Measurements from ENCODE around the gene CAND1. TPM values are rescaled to one million over a fixed set of nuclear protein-coding genes. Genes with fewer than 3 reads are reported as not detected.

Gene CAND1
- total and polyA plus RNA-seq, 2 donors from 2014 or later: 28.8 to 104 TPM

DNA sequence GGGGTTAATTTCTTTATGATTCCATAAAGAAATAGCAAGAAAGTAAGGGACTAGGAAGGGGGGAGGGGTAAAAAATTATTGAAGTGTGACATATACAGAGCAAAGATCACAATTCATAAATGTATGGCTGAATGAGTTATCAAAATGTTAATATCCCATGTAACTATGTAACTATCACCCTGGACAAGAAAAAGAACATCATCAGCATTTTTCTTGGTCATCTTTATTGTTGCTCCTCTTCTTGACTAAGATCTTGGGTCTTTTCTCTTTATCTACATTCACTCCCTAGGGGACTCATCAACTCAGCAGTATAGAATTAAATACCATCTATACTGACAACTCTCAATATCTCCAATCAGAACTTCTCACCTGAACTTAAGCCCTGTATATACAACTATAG lies 57.5 kb downstream of the CAND1 start:
- H3K4me3 ChIP-seq (ENCODE audit: low read length in 3 of 3): no peak overlapping the region
- no peaks in the 10 kb centered on the region for H3K4me1 ChIP-seq (ENCODE audit: control insufficient read depth in 2 of 3, insufficient read depth in 2 of 3, low read depth in 1 of 3, low read length in 3 of 3)
- H3K9ac ChIP-seq (ENCODE audit: low read length in 3 of 3): no peak overlapping the region
- no peaks in the 10 kb centered on the region for H3K27me3 ChIP-seq (ENCODE audit: control insufficient read depth, insufficient read depth, low read length)
- no peak overlapping the region for H3K27ac ChIP-seq (ENCODE audit: low read depth in 2 of 2, low read length in 2 of 2)
- FAIRE-seq: no peak
- intact Hi-C loops (cut with DNase I): no loop called here
- H3K36me3 ChIP-seq (ENCODE audit: control insufficient read depth in 2 of 3, insufficient read depth in 3 of 3, low read length in 3 of 3): no peaks in the 10 kb centered on the region
- DNase-seq: no peak
- H3K9me3 ChIP-seq (ENCODE audit: control insufficient read depth in 2 of 3, insufficient read depth in 1 of 3, low read length in 3 of 3): no peaks in the 10 kb centered on the region
- no peak for TF ChIP-seq CTCF (IDR thresholded peaks at IDR 0.05; ENCODE audit: borderline replicate concordance, extremely low read depth, insufficient read depth)

- intact Hi-C loops (cut with DNase I): no loop called here
- DNase-seq (no peak), FAIRE-seq (no peak)
- Histone ChIP-seq H3K9me3 (ENCODE audit: control insufficient read depth in 2 of 3, insufficient read depth in 1 of 3, low read length in 3 of 3) (no peaks in the 10 kb centered on the region), H3K27me3 (ENCODE audit: control insufficient read depth, insufficient read depth, low read length) (no peaks in the 10 kb centered on the region), H3K4me1 (ENCODE audit: control insufficient read depth in 2 of 3, insufficient read depth in 2 of 3, low read depth in 1 of 3, low read length in 3 of 3) (no peaks in the 10 kb centered on the region), H3K4me3 (ENCODE audit: low read length in 3 of 3) (no peak overlapping the region), H3K27ac (ENCODE audit: low read depth in 2 of 2, low read length in 2 of 2) (no peak overlapping the region), H3K9ac (ENCODE audit: low read length in 3 of 3) (no peak overlapping the region), H3K36me3 (ENCODE audit: control insufficient read depth in 2 of 3, insufficient read depth in 3 of 3, low read length in 3 of 3) (no peaks in the 10 kb centered on the region)
- no peak for TF ChIP-seq CTCF (IDR thresholded peaks at IDR 0.05; ENCODE audit: borderline replicate concordance, extremely low read depth, insufficient read depth)
Observed at GRCh38 chr12:67327466-67327865, 58.3 kb downstream of the CAND1 start.

DNA sequence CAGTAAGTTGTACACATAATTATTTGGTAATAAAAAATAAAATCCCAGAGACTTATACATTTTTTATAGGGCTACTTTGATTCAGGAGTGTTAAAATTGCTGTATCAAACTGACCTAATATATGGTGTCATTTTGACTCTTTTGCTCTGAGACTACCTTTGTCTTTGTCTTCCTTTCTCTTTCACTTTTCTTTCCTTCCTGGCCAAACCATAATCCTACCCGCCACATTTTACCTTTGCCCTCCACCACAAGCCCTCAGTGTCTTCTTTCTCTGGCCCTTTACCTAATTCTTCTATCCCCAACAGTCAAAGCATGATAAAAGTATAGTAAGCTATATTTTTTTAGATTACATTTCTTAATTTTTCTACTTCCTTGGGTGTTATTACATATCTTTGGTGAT lies 62.0 kb downstream of the CAND1 start:
- Histone ChIP-seq H3K9me3 (ENCODE audit: control insufficient read depth in 2 of 3, insufficient read depth in 1 of 3, low read length in 3 of 3) (no peaks in the 10 kb centered on the region), H3K9ac (ENCODE audit: low read length in 3 of 3) (no peak overlapping the region), H3K4me1 (ENCODE audit: control insufficient read depth in 2 of 3, insufficient read depth in 2 of 3, low read depth in 1 of 3, low read length in 3 of 3) (no peaks in the 10 kb centered on the region), H3K27ac (ENCODE audit: low read depth in 2 of 2, low read length in 2 of 2) (no peak overlapping the region), H3K27me3 (ENCODE audit: control insufficient read depth, insufficient read depth, low read length) (no peaks in the 10 kb centered on the region), H3K36me3 (ENCODE audit: control insufficient read depth in 2 of 3, insufficient read depth in 3 of 3, low read length in 3 of 3) (no peaks in the 10 kb centered on the region), H3K4me3 (ENCODE audit: low read length in 3 of 3) (no peak overlapping the region)
- TF ChIP-seq CTCF (IDR thresholded peaks at IDR 0.05; ENCODE audit: borderline replicate concordance, extremely low read depth, insufficient read depth): no peak
- no peak for DNase-seq
- no peak for FAIRE-seq
- intact Hi-C loops (cut with DNase I): no loop called here

DNA sequence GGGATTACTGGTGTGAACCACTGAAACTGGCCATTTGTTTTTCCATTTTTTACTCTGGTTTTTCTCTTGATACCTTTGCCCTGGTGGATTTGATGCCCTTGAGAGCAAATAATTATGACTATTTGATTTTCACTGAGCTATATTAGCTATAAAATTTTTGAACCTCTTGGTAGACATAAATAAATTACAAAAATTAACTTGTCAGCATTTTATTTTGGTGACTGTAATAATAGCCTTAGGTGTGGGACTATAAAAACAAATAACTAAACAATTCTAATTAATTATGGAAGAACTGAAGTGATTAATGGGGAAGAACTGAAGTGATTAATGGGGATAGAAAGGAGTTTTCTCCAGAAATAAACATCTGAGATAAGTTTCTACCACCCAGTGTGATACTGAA lies 62.7 kb downstream of the CAND1 start:
- TF ChIP-seq CTCF (IDR thresholded peaks at IDR 0.05; ENCODE audit: borderline replicate concordance, extremely low read depth, insufficient read depth): no peak
- Histone ChIP-seq H3K4me1 (ENCODE audit: control insufficient read depth in 2 of 3, insufficient read depth in 2 of 3, low read depth in 1 of 3, low read length in 3 of 3) (no peaks in the 10 kb centered on the region), H3K9ac (ENCODE audit: low read length in 3 of 3) (no peak overlapping the region), H3K9me3 (ENCODE audit: control insufficient read depth in 2 of 3, insufficient read depth in 1 of 3, low read length in 3 of 3) (no peaks in the 10 kb centered on the region), H3K27ac (ENCODE audit: low read depth in 2 of 2, low read length in 2 of 2) (no peak overlapping the region), H3K36me3 (ENCODE audit: control insufficient read depth in 2 of 3, insufficient read depth in 3 of 3, low read length in 3 of 3) (no peaks in the 10 kb centered on the region), H3K27me3 (ENCODE audit: control insufficient read depth, insufficient read depth, low read length) (no peaks in the 10 kb centered on the region), H3K4me3 (ENCODE audit: low read length in 3 of 3) (no peak overlapping the region)
- no peak for DNase-seq
- intact Hi-C loops (cut with DNase I): no loop called here
- FAIRE-seq: no peak
